Fibroblast of lung (primary cell): ENCODE data around the gene PCSK5. TPM values are rescaled to one million over a fixed set of nuclear protein-coding genes. Genes with fewer than 3 reads are reported as not detected.

Source experiments
- DNase-seq, 2 donors: peaks; one replicate each; pipeline versions ENCODE4 v3.0.0 to v3.0.0-alpha.2; 2010; ENCODE audit warnings: low read depth in 2 of 2
- H2AFZ ChIP-seq: 2 replicates; pipeline ENCODE4 v1.5.1; 2012; ENCODE audit warnings: low read length, control low read depth, inconsistent platforms
- H3K27ac ChIP-seq: 2 replicates; pipeline ENCODE4 v1.5.1; 2011; ENCODE audit warnings: low read length, control low read depth; ENCODE audit not compliant: insufficient read depth
- H3K27me3 ChIP-seq: 2 replicates; pipeline ENCODE4 v1.5.1; 2011; ENCODE audit warnings: mild to moderate bottlenecking, low read length; ENCODE audit not compliant: control insufficient read depth, insufficient read depth
- H3K36me3 ChIP-seq: 2 replicates; pipeline ENCODE4 v1.5.1; 2011; ENCODE audit warnings: low read length; ENCODE audit not compliant: control insufficient read depth, insufficient read depth
- H3K4me1 ChIP-seq: 2 replicates; pipeline ENCODE4 v1.5.1; 2011; ENCODE audit warnings: low read length; ENCODE audit not compliant: control insufficient read depth, insufficient read depth; ENCODE audit errors: extremely low read depth
- H3K4me2 ChIP-seq: 2 replicates; pipeline ENCODE4 v1.5.1; 2011; ENCODE audit warnings: low read length, control low read depth; ENCODE audit not compliant: insufficient read depth; ENCODE audit errors: extremely low read depth
- H3K4me3 ChIP-seq, 4 experiments: fragments of 200-600 bp in 1 of 4; sonication (generic) in 1 of 4; replicated peaks in 1 of 4; 2 replicates each; pipeline ENCODE4 v1.5.1; 2011 to 2016; ENCODE audit warnings: low read length in 4 of 4, low read depth in 3 of 4, mild to moderate bottlenecking in 3 of 4, control low read depth in 2 of 4, inconsistent platforms in 1 of 4, mixed read lengths in 1 of 4; ENCODE audit not compliant: insufficient read depth in 1 of 4; ENCODE audit errors: control extremely low read depth in 1 of 4
- H3K79me2 ChIP-seq: 2 replicates; pipeline ENCODE4 v1.5.1; 2012; ENCODE audit warnings: mild to moderate bottlenecking, low read length, inconsistent platforms; ENCODE audit not compliant: control insufficient read depth, insufficient read depth
- H3K9ac ChIP-seq: 2 replicates; pipeline ENCODE4 v1.5.1; 2011; ENCODE audit warnings: mild to moderate bottlenecking, low read length, control low read depth; ENCODE audit not compliant: insufficient read depth
- H3K9me3 ChIP-seq: 2 replicates; pipeline ENCODE4 v1.5.1; 2012; ENCODE audit warnings: low read depth, low read length; ENCODE audit not compliant: control insufficient read depth, insufficient read depth
- H4K20me1 ChIP-seq: 2 replicates; pipeline ENCODE4 v1.5.1; 2011; ENCODE audit warnings: low read length; ENCODE audit not compliant: control insufficient read depth, insufficient read depth; ENCODE audit errors: extremely low read depth
- EZH2 ChIP-seq: IDR thresholded peaks from 2 replicates; pipeline ENCODE4 v1.5.1; 2012; ENCODE audit warnings: low read length, control low read depth, mild to moderate bottlenecking; ENCODE audit errors: missing control alignments
- polyA plus RNA-seq, 2 donors: library from polyadenylated mRNA; depleted of rRNA in 1 of 2; stranded (reverse) in 1 of 2; unstranded in 1 of 2; fragments of >200 nt; gene quantifications; 2 replicates each; pipeline ENCODE4 v1.2.1, GENCODE V29; 2011 to 2012; ENCODE audit warnings: missing spikeins in 1 of 2
- total RNA-seq: library from RNA; depleted of rRNA; stranded (reverse); fragments of >200 nt; gene quantifications from 2 replicates; pipeline ENCODE4 v1.2.1, GENCODE V29; 2014
- TF ChIP-seq, protein P1 (sequence below), 2 donors: IDR thresholded peaks in 1 of 2; conservative IDR thresholded peaks in 1 of 2; 1 replicate in 1 of 2; 2 replicates in 1 of 2; pipeline ENCODE4 v1.5.1; 2011 to 2012; ENCODE audit warnings: low read length in 2 of 2, control low read depth in 1 of 2, inconsistent platforms in 1 of 2, low read depth in 1 of 2, mild to moderate bottlenecking in 1 of 2

The PCSK5 gene
- total and polyA plus RNA-seq, 2 donors (not counting 1 experiment from before 2014, with no cell fraction given) = 3.1 to 4.8 TPM

DNA sequence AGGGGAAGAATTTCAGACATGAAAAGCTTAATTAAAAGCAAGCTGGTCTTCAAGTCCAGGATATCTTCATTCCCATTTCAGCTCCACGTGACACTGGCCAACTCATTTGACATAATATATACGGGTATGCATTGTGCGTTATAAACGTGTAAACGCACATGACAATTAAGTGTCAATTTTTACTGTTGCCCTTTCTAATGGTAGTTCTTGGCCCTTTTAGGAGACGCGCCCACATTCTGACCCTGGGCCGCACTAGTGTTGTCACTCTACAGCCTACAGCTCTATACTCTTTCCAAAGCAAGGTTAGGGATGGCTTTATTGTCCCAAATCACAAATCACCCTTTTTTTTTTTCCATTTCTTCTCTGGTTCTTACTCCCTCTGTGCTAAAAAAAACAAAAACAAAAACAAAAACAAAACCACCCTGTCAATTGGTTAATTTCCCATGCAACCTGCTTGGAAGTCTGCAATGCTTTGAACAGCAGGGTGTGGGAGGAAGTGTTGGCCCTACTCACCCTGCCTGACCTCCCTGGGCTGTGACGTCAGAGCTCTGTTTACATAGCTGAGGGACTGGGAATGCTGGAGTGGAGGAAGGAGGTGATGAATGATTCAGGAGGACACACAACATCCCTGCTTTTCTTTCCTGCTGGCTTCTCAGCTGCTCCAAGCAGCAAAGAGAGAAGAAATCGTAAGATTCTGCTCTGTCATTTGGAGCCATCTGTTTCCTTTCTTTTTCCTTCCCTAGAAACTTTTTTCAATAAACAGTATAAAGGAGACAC lies 484.5 kb downstream of the PCSK5 start:
- Histone ChIP-seq H3K4me2 (peak overlapping the region; percentile 51), H3K9ac (no peak overlapping the region), H3K4me3 (no peak overlapping the region), H3K79me2 (no peaks in the 10 kb centered on the region), H4K20me1 (no peaks in the 10 kb centered on the region), H3K27ac (peak overlapping the region; percentile 7), H3K27me3 (no peaks in the 10 kb centered on the region), H3K9me3 (no peaks in the 10 kb centered on the region), H2AFZ (no peak overlapping the region), H3K4me1 (peaks cover 10% of the 10 kb centered on the region), H3K36me3 (no peaks in the 10 kb centered on the region)
- no peak for TF ChIP-seq EZH2
- TF ChIP-seq, protein P1, sequence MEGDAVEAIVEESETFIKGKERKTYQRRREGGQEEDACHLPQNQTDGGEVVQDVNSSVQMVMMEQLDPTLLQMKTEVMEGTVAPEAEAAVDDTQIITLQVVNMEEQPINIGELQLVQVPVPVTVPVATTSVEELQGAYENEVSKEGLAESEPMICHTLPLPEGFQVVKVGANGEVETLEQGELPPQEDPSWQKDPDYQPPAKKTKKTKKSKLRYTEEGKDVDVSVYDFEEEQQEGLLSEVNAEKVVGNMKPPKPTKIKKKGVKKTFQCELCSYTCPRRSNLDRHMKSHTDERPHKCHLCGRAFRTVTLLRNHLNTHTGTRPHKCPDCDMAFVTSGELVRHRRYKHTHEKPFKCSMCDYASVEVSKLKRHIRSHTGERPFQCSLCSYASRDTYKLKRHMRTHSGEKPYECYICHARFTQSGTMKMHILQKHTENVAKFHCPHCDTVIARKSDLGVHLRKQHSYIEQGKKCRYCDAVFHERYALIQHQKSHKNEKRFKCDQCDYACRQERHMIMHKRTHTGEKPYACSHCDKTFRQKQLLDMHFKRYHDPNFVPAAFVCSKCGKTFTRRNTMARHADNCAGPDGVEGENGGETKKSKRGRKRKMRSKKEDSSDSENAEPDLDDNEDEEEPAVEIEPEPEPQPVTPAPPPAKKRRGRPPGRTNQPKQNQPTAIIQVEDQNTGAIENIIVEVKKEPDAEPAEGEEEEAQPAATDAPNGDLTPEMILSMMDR (conservative IDR thresholded peaks at IDR 0.05 in 1 of 2, IDR thresholded peaks at IDR 0.05 in 1 of 2; ENCODE audit: low read depth in 1 of 2, low read length in 2 of 2) = no peak
- DNase-seq = peak; percentile 95

DNA sequence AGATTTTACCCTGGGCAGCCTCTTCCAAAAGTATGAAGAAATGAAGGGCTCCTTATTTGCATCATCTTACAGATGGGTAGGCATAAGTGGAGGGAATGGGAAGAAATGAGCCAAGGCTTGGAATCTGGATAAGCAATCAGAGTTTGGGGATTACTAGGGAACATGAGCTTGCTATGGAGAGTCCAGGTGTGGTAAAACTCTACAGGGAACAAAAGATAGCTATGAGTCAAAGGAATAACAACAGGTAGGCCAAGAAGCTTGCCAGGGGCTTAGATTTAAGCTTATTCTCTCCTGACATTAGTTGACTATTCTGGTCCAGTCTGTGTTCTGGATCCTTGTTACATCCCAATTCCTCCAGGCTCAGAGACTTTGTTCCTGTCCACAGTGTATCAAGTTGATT lies 487.3 kb downstream of the PCSK5 start:
- Histone ChIP-seq H3K4me1 (peaks cover 9% of the 10 kb centered on the region), H3K4me2 (no peak overlapping the region), H3K79me2 (no peaks in the 10 kb centered on the region), H2AFZ (no peak overlapping the region), H4K20me1 (no peaks in the 10 kb centered on the region), H3K36me3 (no peaks in the 10 kb centered on the region), H3K4me3 (no peak overlapping the region), H3K27ac (no peak overlapping the region), H3K9ac (no peak overlapping the region), H3K27me3 (no peaks in the 10 kb centered on the region), H3K9me3 (no peaks in the 10 kb centered on the region)
- DNase-seq = no peak
- TF ChIP-seq EZH2 = no peak
- TF ChIP-seq, protein P1 (conservative IDR thresholded peaks at IDR 0.05 in 1 of 2, IDR thresholded peaks at IDR 0.05 in 1 of 2; ENCODE audit: low read depth in 1 of 2, low read length in 2 of 2) = no peak

DNA sequence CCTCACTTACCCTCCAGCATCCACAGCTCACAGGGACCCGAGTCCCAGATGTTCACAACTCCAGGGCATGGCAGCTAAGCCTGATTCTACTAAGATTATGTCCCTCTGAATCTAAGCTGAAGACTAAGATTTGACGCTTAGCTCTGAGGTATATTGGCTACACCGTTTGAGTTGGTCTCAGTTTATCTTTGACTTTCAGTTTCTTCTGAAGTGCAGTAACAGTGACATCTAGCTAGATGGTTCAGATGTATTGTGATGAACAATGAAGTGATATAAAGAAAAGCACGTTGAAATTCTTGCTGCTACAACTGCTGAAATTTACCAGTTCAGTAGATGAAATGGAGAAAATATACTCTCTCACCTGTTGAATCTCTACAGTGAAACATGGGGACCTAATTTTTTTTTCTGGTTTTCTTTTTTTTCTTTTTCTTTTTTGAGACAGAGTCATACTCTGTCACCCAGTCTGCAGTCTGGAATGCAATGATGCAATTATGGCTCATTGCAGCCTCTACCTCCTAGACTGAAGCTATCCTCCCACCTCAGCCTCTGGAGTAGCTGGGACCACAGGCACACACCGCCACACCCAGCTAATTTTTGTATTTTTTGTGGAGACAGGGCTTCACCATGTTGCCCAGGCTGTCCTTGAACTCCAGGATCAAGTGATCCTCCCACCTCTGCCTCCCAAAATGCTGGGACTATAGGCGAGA lies 488.0 kb downstream of the PCSK5 start:
- TF ChIP-seq, protein P1 (conservative IDR thresholded peaks at IDR 0.05 in 1 of 2, IDR thresholded peaks at IDR 0.05 in 1 of 2; ENCODE audit: low read depth in 1 of 2, low read length in 2 of 2) = no peak
- no peak for TF ChIP-seq EZH2

More for the DNA sequence above, 488.0 kb downstream of the PCSK5 start:
- H3K79me2 ChIP-seq = no peaks in the 10 kb centered on the region
- no peak overlapping the region for H3K9ac ChIP-seq
- H2AFZ ChIP-seq = no peak overlapping the region
- H4K20me1 ChIP-seq = no peaks in the 10 kb centered on the region
- no peaks in the 10 kb centered on the region for H3K27me3 ChIP-seq
- H3K4me1 ChIP-seq = peaks cover 5% of the 10 kb centered on the region
- H3K27ac ChIP-seq = no peak overlapping the region
- no peak for DNase-seq
- no peaks in the 10 kb centered on the region for H3K9me3 ChIP-seq
- no peaks in the 10 kb centered on the region for H3K36me3 ChIP-seq
- no peak overlapping the region for H3K4me2 ChIP-seq
- H3K4me3 ChIP-seq = no peak overlapping the region
